UCSD-AML1 (cell line): Measurements from ENCODE around the gene RPL27.
"Not testable (repeated sequence)": the region's sequence is repeated elsewhere in the genome, so short reads cannot be mapped to it uniquely, and the experiment has no call there.

Experiments
- DNase-seq: peaks from one replicate; lab custom pipeline; 2025; ENCODE audit not compliant: unreplicated experiment; lab: John Stamatoyannopoulos, UW

The RPL27 gene

GRCh38 chr17:42992872-42993271 is 5.3 kb upstream of the RPL27 start:
- no peak for DNase-seq

- not testable (repeated sequence) for DNase-seq
Observed at GRCh38 chr17:42993913-42994312, 4.3 kb upstream of the RPL27 start.

GRCh38 chr17:42997390-42997983 is 732 bp upstream of the RPL27 start:
- DNase-seq: no peak

GRCh38 chr17:42999003-42999525 is 845 bp downstream of the RPL27 start:
- no peak for DNase-seq

- not testable (repeated sequence) for DNase-seq
Observed at GRCh38 chr17:43000894-43001293, 2.7 kb downstream of the RPL27 start.

GRCh38 chr17:43003542-43004172 is 5.4 kb downstream of the RPL27 start:
- DNase-seq: no peak

GRCh38 chr17:43006639-43007551 is 8.7 kb downstream of the RPL27 start, which contains the start of gene IFI35:
TSS of gene IFI35 (plus strand) at chr17:43006784. CDS start at chr17:43006948, 164 bp downstream.
- DNase-seq: peak; percentile 84

GRCh38 chr17:43010667-43011308 is 12.6 kb downstream of the RPL27 start:
- no peak for DNase-seq

GRCh38 chr17:43011728-43012472 is 13.7 kb downstream of the RPL27 start:
- no peak for DNase-seq

GRCh38 chr17:43013296-43013695 is 15.1 kb downstream of the RPL27 start:
- DNase-seq: no peak

GRCh38 chr17:43014020-43014648 is 15.9 kb downstream of the RPL27 start:
- DNase-seq: no peak

GRCh38 chr17:43014649-43015542 is 16.7 kb downstream of the RPL27 start:
- DNase-seq: no peak

GRCh38 chr17:43015579-43015978 is 17.4 kb downstream of the RPL27 start:
- DNase-seq: no peak

- DNase-seq: no peak
Observed at GRCh38 chr17:43016216-43016615, 18.0 kb downstream of the RPL27 start.

- DNase-seq: peak; percentile 44
Observed at GRCh38 chr17:43018008-43018853, 20.0 kb downstream of the RPL27 start.

GRCh38 chr17:43018932-43019331 is 20.7 kb downstream of the RPL27 start:
- no peak for DNase-seq

GRCh38 chr17:43019418-43019817 is 21.2 kb downstream of the RPL27 start:
- DNase-seq: no peak

- peak; percentile 63 for DNase-seq
Observed at GRCh38 chr17:43020030-43020621, 21.9 kb downstream of the RPL27 start.
